Body of pancreas (tissue), 4 donors: Measurements from ENCODE around the gene VWA5B1.

Experiments
- CTCF ChIP-seq, 7 experiments: fragments of 450-650 bp in 4 of 7; fragments of 200-600 bp in 3 of 7; sonication (generic) in 3 of 7; IDR thresholded peaks; one replicate each; pipeline ENCODE4 v1.5.1; 2016 to 2019; ENCODE audit warnings: antibody characterized with exemption in 7 of 7
- POLR2A ChIP-seq, 3 donors: fragments of 450-650 bp; IDR thresholded peaks; one replicate each; pipeline ENCODE4 v1.6.1; 2016; ENCODE audit warnings: antibody characterized with exemption in 3 of 3, mild to moderate bottlenecking in 2 of 3

- no peak for TF ChIP-seq CTCF (IDR thresholded peaks at IDR 0.05)
- no peak for TF ChIP-seq POLR2A (IDR thresholded peaks at IDR 0.05)
Measured at GRCh38 chr1:20345419-20345818, 54.7 kb downstream of the VWA5B1 start.
